Measurements from ENCODE around the gene R3HDML. TPM values are rescaled to one million over a fixed set of nuclear protein-coding genes. Genes with fewer than 3 reads are reported as not detected.

Gene R3HDML
- polyA plus RNA-seq, 3 donors = not detected

- peaks cover 0 to 2% of the 10 kb centered on the region in 2 donors for H3K27me3 ChIP-seq (ENCODE audit: control insufficient read depth in 2 of 2, insufficient read depth in 2 of 2, low read length in 2 of 2)
- no peak overlapping the region for H3K4me3 Mint-ChIP-seq
These were observed 2.5 kb upstream of the R3HDML start for GRCh38 chr20:44334306-44334705.

GRCh38 chr20:44334709-44335108 is 2.1 kb upstream of the R3HDML start:
- no peaks in the 10 kb centered on the region for H3K79me2 ChIP-seq (ENCODE audit: insufficient read depth, low read length)
- no peak overlapping the region for H3K4me3 ChIP-seq (replicated peaks in 1 of 3; ENCODE audit: low read depth in 2 of 3, low read length in 3 of 3)
- H3K9me3 Mint-ChIP-seq = no peaks in the 10 kb centered on the region
- H3K9me3 ChIP-seq (replicated peaks in 1 of 2; ENCODE audit: control insufficient read depth in 1 of 2, insufficient read depth in 1 of 2, low read length in 2 of 2) = no peaks in the 10 kb centered on the region
- no peak overlapping the region for H3K27ac ChIP-seq (ENCODE audit: low read depth in 1 of 2, low read length in 2 of 2)
- H3K27me3 ChIP-seq (ENCODE audit: control insufficient read depth in 2 of 2, insufficient read depth in 2 of 2, low read length in 2 of 2) = peaks cover 0 to 2% of the 10 kb centered on the region in 2 donors
- H3K4me2 ChIP-seq (replicated peaks; ENCODE audit: extremely low read depth, low read length, poor library complexity, severe bottlenecking) = no peak overlapping the region
- DNase-seq = no peak
- H3K36me3 ChIP-seq (replicated peaks in 1 of 2; ENCODE audit: control insufficient read depth in 1 of 2, insufficient read depth in 2 of 2, low read length in 2 of 2) = no peaks in the 10 kb centered on the region
- no peaks in the 10 kb centered on the region for H4K20me1 ChIP-seq (ENCODE audit: insufficient read depth, low read length)
- no peak overlapping the region for H2AFZ ChIP-seq (ENCODE audit: insufficient read depth, low read depth, low read length, poor library complexity, severe bottlenecking)
- WGBS (ENCODE audit: insufficient coverage) = 87% methylated on average over 3 of the region's 4 CpGs
- H3K4me1 Mint-ChIP-seq = no peaks in the 10 kb centered on the region
- intact Hi-C loops (cut with micrococcal nuclease) = no loop called here
- no peak overlapping the region for H3K9ac ChIP-seq (ENCODE audit: insufficient read depth, low read length, poor library complexity, severe bottlenecking)
- H3K4me1 ChIP-seq (ENCODE audit: control insufficient read depth in 1 of 2, insufficient read depth in 2 of 2, low read length in 2 of 2) = no peaks in the 10 kb centered on the region
- no peak overlapping the region for H3K27ac Mint-ChIP-seq
- TF ChIP-seq CTCF (IDR thresholded peaks at IDR 0.05) = no peak
- no peaks in the 10 kb centered on the region for H3K36me3 Mint-ChIP-seq
- H3K4me3 Mint-ChIP-seq = no peak overlapping the region
- peaks cover 0 to 19% (median 14%) of the 10 kb centered on the region in 3 donors for H3K27me3 Mint-ChIP-seq (ENCODE audit: low read depth in 3 of 3)

More at GRCh38 chr20:44334306-44334705, 2.5 kb upstream of the R3HDML start:
- Mint-ChIP-seq H3K36me3 (no peaks in the 10 kb centered on the region), H3K27ac (no peak overlapping the region), H3K4me1 (no peaks in the 10 kb centered on the region), H3K9me3 (no peaks in the 10 kb centered on the region), H3K27me3 (ENCODE audit: low read depth in 3 of 3) (peaks cover 0 to 21% (median 14%) of the 10 kb centered on the region in 3 donors)
- Histone ChIP-seq H3K9me3 (replicated peaks in 1 of 2; ENCODE audit: control insufficient read depth in 1 of 2, insufficient read depth in 1 of 2, low read length in 2 of 2) (no peaks in the 10 kb centered on the region), H3K9ac (ENCODE audit: insufficient read depth, low read length, poor library complexity, severe bottlenecking) (no peak overlapping the region), H3K27ac (ENCODE audit: low read depth in 1 of 2, low read length in 2 of 2) (no peak overlapping the region), H3K36me3 (replicated peaks in 1 of 2; ENCODE audit: control insufficient read depth in 1 of 2, insufficient read depth in 2 of 2, low read length in 2 of 2) (no peaks in the 10 kb centered on the region), H3K4me2 (replicated peaks; ENCODE audit: extremely low read depth, low read length, poor library complexity, severe bottlenecking) (no peak overlapping the region), H4K20me1 (ENCODE audit: insufficient read depth, low read length) (no peaks in the 10 kb centered on the region), H3K4me1 (ENCODE audit: control insufficient read depth in 1 of 2, insufficient read depth in 2 of 2, low read length in 2 of 2) (no peaks in the 10 kb centered on the region), H3K4me3 (replicated peaks in 1 of 3; ENCODE audit: low read depth in 2 of 3, low read length in 3 of 3) (no peak overlapping the region), H3K79me2 (ENCODE audit: insufficient read depth, low read length) (no peaks in the 10 kb centered on the region), H2AFZ (ENCODE audit: insufficient read depth, low read depth, low read length, poor library complexity, severe bottlenecking) (no peak overlapping the region)
- intact Hi-C loops (cut with micrococcal nuclease) = no loop called here
- DNase-seq = no peak
- no peak for TF ChIP-seq CTCF (IDR thresholded peaks at IDR 0.05)
- WGBS (ENCODE audit: insufficient coverage) = 83% methylated on average over 5 of the region's 8 CpGs
